GM20000 (cell line): ENCODE measurements around the gene PSG7.
"Not testable (repeated sequence)": the region's sequence is repeated elsewhere in the genome, so short reads cannot be mapped to it uniquely, and the experiment has no call there.

Source experiments
- DNase-seq: peaks from one replicate; pipeline ENCODE4 v3.0.0; 2012; ENCODE audit warnings: low spot score
- CTCF ChIP-seq: IDR thresholded peaks from 2 replicates; pipeline ENCODE4 v1.5.1; 2012; ENCODE audit warnings: mild to moderate bottlenecking, control low read depth; ENCODE audit errors: extremely low read depth, missing control alignments

PSG7 gene

GRCh38 chr19:42928896-42929295 is 8.1 kb downstream of the PSG7 start:
- DNase-seq: no peak

GRCh38 chr19:42926781-42927180 is 10.2 kb downstream of the PSG7 start:
- TF ChIP-seq CTCF: no peak
- DNase-seq: no peak

More at GRCh38 chr19:42928896-42929295, 8.1 kb downstream of the PSG7 start:
- TF ChIP-seq CTCF: no peak

- TF ChIP-seq CTCF: peak; percentile 37
- DNase-seq: peak; percentile 10
Observed at GRCh38 chr19:42923106-42923505, 13.9 kb downstream of the PSG7 start.

- not testable (repeated sequence) for DNase-seq
Observed at GRCh38 chr19:42920971-42921370, 16.0 kb downstream of the PSG7 start.

- DNase-seq: no peak
- TF ChIP-seq CTCF: no peak
Observed at GRCh38 chr19:42919757-42920079, 17.3 kb downstream of the PSG7 start.

GRCh38 chr19:42919070-42919756 is 17.8 kb downstream of the PSG7 start:
- not testable (repeated sequence) for DNase-seq

GRCh38 chr19:42918377-42919069 is 18.5 kb downstream of the PSG7 start:
- DNase-seq: not testable (repeated sequence)

- not testable (repeated sequence) for DNase-seq
Observed at GRCh38 chr19:42917634-42918033, 19.4 kb downstream of the PSG7 start, which contains the start of gene PSG6. TSS of gene PSG6 (minus strand) at chr19:42917894. CDS start at chr19:42917792, 102 bp downstream.

- DNase-seq: not testable (repeated sequence)
Observed at GRCh38 chr19:42916931-42917330, 20.1 kb downstream of the PSG7 start.

GRCh38 chr19:42913516-42913915 is 23.5 kb downstream of the PSG7 start:
- not testable (repeated sequence) for DNase-seq

- DNase-seq: not testable (repeated sequence)
Observed at GRCh38 chr19:42912941-42913340, 24.1 kb downstream of the PSG7 start.

- DNase-seq: not testable (repeated sequence)
Observed at GRCh38 chr19:42911731-42912130, 25.3 kb downstream of the PSG7 start.

- not testable (repeated sequence) for DNase-seq
Observed at GRCh38 chr19:42906162-42906561, 30.8 kb downstream of the PSG7 start.

GRCh38 chr19:42900561-42900960 is 36.4 kb downstream of the PSG7 start:
- DNase-seq: not testable (repeated sequence)

- not testable (repeated sequence) for DNase-seq
Observed at GRCh38 chr19:42899674-42900073, 37.3 kb downstream of the PSG7 start.

- DNase-seq: not testable (repeated sequence)
Observed at GRCh38 chr19:42899110-42899509, 37.9 kb downstream of the PSG7 start.
